Esophagus (tissue), 2 donors: ENCODE data around the gene CEACAM1. TPM values are rescaled to one million over a fixed set of nuclear protein-coding genes. Genes with fewer than 3 reads are reported as not detected.
A peak's percentile ranks its signal among the peaks of the same experiment; 100 is the strongest.
"Not testable (repeated sequence)": the region's sequence is repeated elsewhere in the genome, so short reads cannot be mapped to it uniquely, and the experiment has no call there.

Experiments
- H3K27ac ChIP-seq, 2 donors: one replicate each; pipeline ENCODE4 v1.5.1; 2013; ENCODE audit warnings: low read depth in 2 of 2, mild to moderate bottlenecking in 2 of 2, inconsistent platforms in 1 of 2, low read length in 1 of 2, moderate library complexity in 1 of 2
- H3K27me3 ChIP-seq, 2 donors: one replicate each; pipeline ENCODE4 v1.6.1; 2013; ENCODE audit warnings: low read length in 2 of 2, control low read depth in 1 of 2, mild to moderate bottlenecking in 1 of 2; ENCODE audit not compliant: insufficient read depth in 2 of 2, control insufficient read depth in 1 of 2
- H3K36me3 ChIP-seq, 2 donors: one replicate each; pipeline ENCODE4 v1.6.1; 2013; ENCODE audit warnings: low read length in 1 of 2; ENCODE audit not compliant: control insufficient read depth in 2 of 2, insufficient read depth in 2 of 2
- H3K4me1 ChIP-seq, 2 donors: one replicate each; pipeline ENCODE4 v1.6.1; 2013; ENCODE audit warnings: low read length in 1 of 2; ENCODE audit not compliant: control insufficient read depth in 2 of 2, insufficient read depth in 2 of 2
- H3K4me3 ChIP-seq, 2 donors: one replicate each; pipeline ENCODE4 v1.5.1; 2013; ENCODE audit warnings: low read length in 2 of 2, mild to moderate bottlenecking in 2 of 2, low read depth in 1 of 2, moderate library complexity in 1 of 2
- H3K9me3 ChIP-seq, 2 donors: one replicate each; pipeline ENCODE4 v1.6.1; 2013; ENCODE audit warnings: mild to moderate bottlenecking in 2 of 2, low read depth in 1 of 2, low read length in 1 of 2, moderate library complexity in 1 of 2; ENCODE audit not compliant: control insufficient read depth in 2 of 2, insufficient read depth in 1 of 2
- WGBS, 2 donors: extraction: QIAGEN DNeasy Blood & Tissue Kit; methylation state at CpG; one replicate each; pipeline ENCODE4 v1.1.7; 2013; 5-methylcytosine and 5-hydroxymethylcytosine counted together
- polyA plus RNA-seq, 2 donors: library from polyadenylated mRNA; stranded (reverse); fragments of 200-250 nt; gene quantifications; one replicate each; pipeline ENCODE4 v1.2.3, GENCODE V29; 2013
- donor health status: healthy with polysubstance abuse.
- donor health status: Bipolar disorder and iron deficiency.

CEACAM1 gene
- polyA plus RNA-seq, 2 donors, result 38.8 to 68.9 TPM

GRCh38 chr19:42471554-42472249 is 56.6 kb downstream of the CEACAM1 start:
- H3K9me3 ChIP-seq, result no peaks in the 10 kb centered on the region
- H3K4me3 ChIP-seq, result no peak overlapping the region
- no peaks in the 10 kb centered on the region for H3K27me3 ChIP-seq
- 41 to 49% methylated on average over 7 of the region's 7 CpGs for WGBS, 2 donors
- no peaks in the 10 kb centered on the region for H3K4me1 ChIP-seq
- no peaks in the 10 kb centered on the region for H3K36me3 ChIP-seq
- peak overlapping the region; percentile 65 to 85 for H3K27ac ChIP-seq

GRCh38 chr19:42469311-42470235 is 58.7 kb downstream of the CEACAM1 start:
- H3K27ac ChIP-seq, result no peak overlapping the region
- H3K4me3 ChIP-seq, result no peak overlapping the region
- H3K9me3 ChIP-seq, result no peaks in the 10 kb centered on the region
- WGBS, 2 donors, result 61 to 62% methylated on average over 8 of the region's 8 CpGs
- H3K4me1 ChIP-seq, result no peaks in the 10 kb centered on the region
- no peaks in the 10 kb centered on the region for H3K27me3 ChIP-seq
- no peaks in the 10 kb centered on the region for H3K36me3 ChIP-seq

DNA sequence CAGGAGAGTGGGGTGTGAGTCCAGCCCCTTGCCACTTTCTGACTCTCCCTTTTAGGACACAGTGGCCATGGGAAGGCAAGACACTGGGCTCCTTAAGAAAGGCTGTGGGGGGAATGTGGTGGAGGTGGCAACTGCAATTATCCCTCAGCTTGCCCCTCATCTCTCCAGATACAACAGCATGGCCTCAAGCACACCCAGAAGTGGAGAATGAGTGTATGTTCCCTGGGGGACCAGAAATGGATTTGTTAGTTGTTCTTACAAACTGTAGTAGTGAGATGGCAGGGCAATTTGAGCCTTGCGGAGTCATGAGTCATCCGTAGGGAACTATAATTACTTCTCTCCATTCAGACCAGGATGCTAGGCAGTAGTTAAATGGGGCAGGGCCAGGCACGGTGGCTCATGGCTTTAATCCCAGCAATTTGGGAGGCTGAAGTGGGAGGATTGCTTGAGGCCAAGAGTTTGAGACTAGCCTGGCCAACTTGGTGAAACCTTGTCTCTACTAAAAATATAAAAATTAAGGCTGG is 59.9 kb downstream of the CEACAM1 start:
- H3K9me3 ChIP-seq, result no peaks in the 10 kb centered on the region
- no peaks in the 10 kb centered on the region for H3K4me1 ChIP-seq
- no peaks in the 10 kb centered on the region for H3K36me3 ChIP-seq
- H3K27me3 ChIP-seq, result no peaks in the 10 kb centered on the region
- no peak overlapping the region for H3K4me3 ChIP-seq
- 37 to 51% methylated on average over 3 of the region's 3 CpGs for WGBS, 2 donors
- H3K27ac ChIP-seq, result peak overlapping the region in 1 of 2 donors; percentile 47

DNA sequence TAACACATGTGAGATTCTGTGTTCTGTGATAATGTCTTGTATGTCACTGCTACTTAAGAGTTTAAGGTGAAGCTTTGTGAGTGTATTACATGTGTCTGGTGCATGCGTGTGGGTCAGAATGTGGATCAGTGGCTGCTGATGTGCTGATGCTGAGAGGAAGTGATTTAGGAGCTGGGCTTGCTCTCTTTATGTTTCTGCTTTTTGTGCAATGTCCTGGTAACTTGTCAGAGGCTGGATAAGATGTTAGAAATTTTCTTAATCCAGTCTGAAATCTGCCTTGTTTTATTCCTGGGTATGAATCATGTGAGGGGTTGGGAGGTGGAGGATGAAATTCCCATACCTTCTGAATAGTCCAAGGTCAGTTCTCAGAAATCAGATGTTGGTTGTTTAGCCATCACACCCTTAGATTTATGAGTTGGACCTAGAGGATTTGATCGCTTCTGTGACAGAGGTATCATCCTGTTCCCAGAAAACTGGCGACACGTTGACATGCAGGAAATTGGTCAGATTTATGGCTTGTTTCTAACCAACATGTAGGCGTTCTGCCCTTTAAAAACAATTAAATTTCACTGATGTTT is 61.0 kb downstream of the CEACAM1 start:
- no peaks in the 10 kb centered on the region for H3K27me3 ChIP-seq
- H3K4me1 ChIP-seq, result peaks cover 0 to 5% of the 10 kb centered on the region in 2 donors
- no peaks in the 10 kb centered on the region for H3K36me3 ChIP-seq
- no peaks in the 10 kb centered on the region for H3K9me3 ChIP-seq
- no peak overlapping the region for H3K4me3 ChIP-seq
- WGBS, 2 donors, result 60 to 67% methylated on average over 5 of the region's 5 CpGs
- no peak overlapping the region for H3K27ac ChIP-seq

- H3K9me3 ChIP-seq, result no peaks in the 10 kb centered on the region
- peaks cover 0 to 6% of the 10 kb centered on the region in 2 donors for H3K4me1 ChIP-seq
- H3K4me3 ChIP-seq, result no peak overlapping the region
- H3K36me3 ChIP-seq, result no peaks in the 10 kb centered on the region
- WGBS, 2 donors, result 73% methylated on average over 5 of the region's 5 CpGs
- H3K27me3 ChIP-seq, result no peaks in the 10 kb centered on the region
- H3K27ac ChIP-seq, result no peak overlapping the region
These were observed 61.6 kb downstream of the CEACAM1 start for GRCh38 chr19:42466521-42467182.

DNA sequence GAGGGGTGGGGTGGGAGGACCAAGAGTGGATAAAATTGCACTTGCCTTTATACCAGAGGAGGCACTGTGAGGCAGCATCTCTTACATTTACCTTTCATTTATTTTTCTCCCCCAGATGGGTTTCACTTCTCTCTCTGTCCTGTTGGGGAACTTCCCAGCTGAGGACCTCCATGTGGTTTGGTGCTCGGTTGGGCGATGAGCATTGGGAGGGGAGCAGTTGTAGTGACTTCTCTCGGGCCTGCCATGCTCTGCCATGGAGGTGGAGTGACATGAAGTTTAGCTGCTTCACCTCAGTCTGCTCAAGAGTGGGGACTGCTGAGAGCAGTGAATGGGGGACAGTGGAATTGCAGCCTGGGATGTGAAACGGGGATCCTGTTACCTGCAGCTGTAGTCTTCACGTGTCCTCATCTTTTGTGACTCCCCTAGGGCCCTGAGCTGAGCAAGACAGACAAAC is 62.4 kb downstream of the CEACAM1 start:
- Histone ChIP-seq H3K27me3 (no peaks in the 10 kb centered on the region), H3K9me3 (no peaks in the 10 kb centered on the region), H3K36me3 (no peaks in the 10 kb centered on the region), H3K4me1 (peaks cover 0 to 6% of the 10 kb centered on the region in 2 donors), H3K4me3 (no peak overlapping the region), H3K27ac (no peak overlapping the region)
- 80 to 84% methylated on average over 5 of the region's 5 CpGs for WGBS, 2 donors

DNA sequence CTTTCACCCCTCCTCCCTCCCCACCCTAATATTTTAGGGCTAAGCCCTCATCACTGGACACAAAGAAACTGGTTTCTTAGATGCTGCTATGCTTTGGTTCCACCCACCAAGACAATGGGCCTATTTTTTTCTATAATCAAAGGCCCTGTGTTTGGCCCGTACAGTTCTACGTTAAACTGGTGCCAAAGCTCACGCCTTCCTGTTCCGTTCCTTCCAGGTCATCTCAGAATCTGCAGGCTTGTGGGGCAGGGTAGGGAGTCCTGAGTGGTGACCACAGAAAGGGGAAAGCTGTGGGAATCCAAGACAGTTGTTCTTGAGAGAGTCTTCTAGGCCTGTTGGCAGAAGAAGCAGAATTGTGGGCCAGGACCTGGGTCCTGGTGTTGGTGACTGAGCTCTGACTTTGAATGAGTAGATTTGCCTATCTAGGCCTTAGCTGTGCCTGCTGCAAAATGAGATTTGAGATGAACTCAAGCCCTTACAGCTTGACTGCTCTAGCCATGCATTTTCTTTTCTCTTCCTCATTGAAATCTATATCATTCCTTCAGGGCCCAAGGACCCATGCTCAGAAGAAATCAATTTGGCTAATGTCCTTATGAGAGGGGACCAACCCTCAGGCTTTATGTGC is 66.5 kb downstream of the CEACAM1 start:
- peak overlapping the region; percentile 45 to 80 for H3K27ac ChIP-seq

DNA sequence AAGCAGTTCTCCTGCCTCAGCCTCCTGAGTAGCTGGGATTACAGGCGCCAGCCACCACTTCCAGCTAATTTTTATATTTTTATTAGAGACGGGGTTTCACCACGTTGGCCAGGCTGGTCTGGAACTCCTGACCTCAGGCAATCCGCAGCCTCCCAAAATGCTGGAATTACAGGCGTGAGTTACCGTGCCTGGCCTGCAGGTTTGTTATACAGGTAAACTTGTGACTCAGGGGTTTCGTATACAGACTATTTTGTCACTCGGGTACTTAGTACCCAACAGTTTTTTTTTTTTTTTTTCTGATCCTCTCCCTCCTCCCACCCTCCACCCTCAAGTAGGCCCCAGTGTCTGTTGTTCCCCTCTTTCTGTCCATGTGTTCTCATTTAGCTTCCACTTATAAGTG is 67.0 kb downstream of the CEACAM1 start:
- not testable (repeated sequence) for H3K27me3 ChIP-seq
- 77 to 81% methylated on average over 8 of the region's 8 CpGs for WGBS, 2 donors
- peak overlapping the region in 1 of 2 donors; percentile 44 for H3K27ac ChIP-seq

More for the DNA sequence above, 66.5 kb downstream of the CEACAM1 start:
- WGBS, 2 donors, result 54 to 71% methylated on average over 4 of the region's 4 CpGs
- Histone ChIP-seq H3K4me1 (peaks cover 0 to 6% of the 10 kb centered on the region in 2 donors), H3K27me3 (no peaks in the 10 kb centered on the region), H3K36me3 (no peaks in the 10 kb centered on the region), H3K9me3 (no peaks in the 10 kb centered on the region), H3K4me3 (no peak overlapping the region)

More for the DNA sequence above, 67.0 kb downstream of the CEACAM1 start:
- not testable (repeated sequence) for H3K4me3 ChIP-seq, H3K4me1 ChIP-seq, H3K9me3 ChIP-seq, H3K36me3 ChIP-seq
